GM19023 (cell line): Measurements from ENCODE around the gene KIRREL3.

Experiments
- ATAC-seq: cut with Tn5 transposase; IDR thresholded peaks from one replicate; pipeline ENCODE4 v1.9.1; 2021; ENCODE audit warnings: mild to moderate bottlenecking, moderate library complexity; ENCODE audit not compliant: unreplicated experiment

KIRREL3 gene

DNA sequence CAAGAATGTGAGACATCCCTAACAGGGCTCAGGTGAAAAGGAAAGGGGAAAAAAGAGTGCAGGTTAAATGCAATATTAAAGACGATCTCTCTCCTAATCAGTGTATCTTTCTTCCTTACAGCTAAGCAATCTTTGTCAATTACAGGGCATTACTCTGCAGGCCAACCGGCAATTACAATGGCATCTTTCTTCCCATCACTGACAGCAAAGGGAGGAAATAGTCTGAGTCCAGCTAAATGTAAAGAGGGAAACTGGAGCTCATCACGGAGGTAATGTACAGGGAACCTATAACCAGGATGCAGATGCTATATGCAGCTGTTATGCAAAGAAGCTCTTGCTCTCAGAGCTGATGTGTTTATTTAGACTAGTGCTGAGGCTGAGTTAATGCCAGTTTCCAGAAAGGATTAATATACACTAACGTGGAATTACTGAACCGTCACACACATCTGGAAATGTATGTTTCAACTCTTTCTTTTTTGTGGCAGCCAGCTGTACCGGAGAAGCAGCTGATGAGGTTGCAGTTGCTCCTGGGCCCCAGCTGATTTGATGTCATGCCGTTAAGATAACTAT is 121.6 kb downstream of the KIRREL3 start:
- ATAC-seq = no peak

GRCh38 chr11:126874831-126875230 is 125.7 kb downstream of the KIRREL3 start:
- ATAC-seq = no peak

DNA sequence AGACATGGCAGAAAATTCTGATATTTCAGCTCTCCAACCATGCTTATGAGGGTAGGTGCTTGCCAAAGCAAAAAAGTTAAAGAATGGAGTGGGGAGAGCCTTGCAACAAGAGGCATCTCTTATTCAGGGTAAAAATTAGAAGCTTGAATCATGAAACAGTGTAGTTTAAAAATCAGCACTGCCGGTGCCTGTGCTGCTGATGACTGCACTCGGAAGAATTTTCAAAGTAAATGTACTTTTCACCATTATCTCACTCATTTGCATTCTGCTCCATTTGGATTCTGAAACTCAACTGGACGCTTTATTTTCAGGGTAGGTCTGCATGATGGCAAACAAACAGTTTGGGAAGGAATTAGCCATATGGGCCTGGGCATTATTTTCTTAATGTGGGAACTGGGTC is 126.3 kb downstream of the KIRREL3 start:
- no peak for ATAC-seq

- ATAC-seq = no peak
Observed at GRCh38 chr11:126871792-126872191, 128.8 kb downstream of the KIRREL3 start.

DNA sequence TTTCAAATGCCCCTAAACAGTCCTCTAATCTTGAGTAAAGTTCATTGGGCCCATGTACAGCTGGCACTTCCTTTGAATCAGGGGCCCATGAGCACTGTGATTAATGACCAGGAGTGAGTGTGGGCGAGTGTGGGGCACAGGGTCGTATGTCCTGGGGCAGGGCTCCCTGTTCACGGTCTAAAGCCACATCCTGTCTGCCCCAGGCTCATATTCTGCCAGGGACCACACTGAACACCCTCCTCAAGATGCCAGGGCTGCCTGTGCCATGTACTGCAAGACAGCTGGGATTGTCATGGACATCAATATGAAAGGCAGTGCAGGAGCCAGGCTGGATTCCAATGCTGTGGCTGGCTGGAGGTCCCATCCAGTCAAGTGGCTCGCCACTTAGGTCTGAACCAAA is 130.5 kb downstream of the KIRREL3 start:
- ATAC-seq = no peak

DNA sequence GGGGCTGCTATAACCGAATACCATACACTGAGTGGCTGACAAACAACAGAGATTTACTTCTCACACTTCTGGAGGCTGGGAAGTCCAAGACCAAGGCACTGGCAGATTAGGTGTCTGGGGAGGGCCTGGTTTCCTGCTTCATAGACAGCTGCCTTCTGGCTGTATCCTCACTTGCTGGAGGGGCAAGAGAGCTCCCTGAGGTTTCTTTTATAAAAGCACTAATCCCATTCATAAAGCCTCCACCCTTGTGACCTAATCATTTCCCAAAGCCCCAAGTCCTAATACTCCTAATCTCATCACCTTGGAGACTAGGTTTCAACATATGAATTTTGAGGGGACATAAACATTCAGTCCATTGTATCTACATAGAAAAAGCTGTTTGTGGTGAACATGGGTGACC is 131.8 kb downstream of the KIRREL3 start:
- ATAC-seq = no peak

DNA sequence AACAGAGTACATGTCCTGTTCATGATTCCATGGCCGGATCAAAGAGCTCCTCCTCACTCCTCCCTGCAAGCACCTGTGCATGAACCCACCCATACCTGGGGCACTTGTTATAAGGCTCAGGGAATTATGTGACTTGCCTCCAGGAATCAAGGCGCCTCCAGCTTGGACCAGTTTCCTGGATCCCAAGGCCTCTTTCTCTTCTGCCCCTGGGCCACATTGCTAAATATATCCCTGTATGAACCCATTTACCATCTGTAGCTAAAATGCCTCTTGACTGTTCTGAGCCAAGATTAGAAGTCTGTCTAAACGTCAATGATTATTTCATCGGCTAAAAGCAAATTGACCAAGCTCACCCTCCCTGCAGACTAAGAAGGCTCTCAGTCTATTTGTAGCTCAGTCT is 135.6 kb downstream of the KIRREL3 start:
- ATAC-seq = no peak

- no peak for ATAC-seq
Observed at GRCh38 chr11:126863294-126863997, 137.1 kb downstream of the KIRREL3 start.

DNA sequence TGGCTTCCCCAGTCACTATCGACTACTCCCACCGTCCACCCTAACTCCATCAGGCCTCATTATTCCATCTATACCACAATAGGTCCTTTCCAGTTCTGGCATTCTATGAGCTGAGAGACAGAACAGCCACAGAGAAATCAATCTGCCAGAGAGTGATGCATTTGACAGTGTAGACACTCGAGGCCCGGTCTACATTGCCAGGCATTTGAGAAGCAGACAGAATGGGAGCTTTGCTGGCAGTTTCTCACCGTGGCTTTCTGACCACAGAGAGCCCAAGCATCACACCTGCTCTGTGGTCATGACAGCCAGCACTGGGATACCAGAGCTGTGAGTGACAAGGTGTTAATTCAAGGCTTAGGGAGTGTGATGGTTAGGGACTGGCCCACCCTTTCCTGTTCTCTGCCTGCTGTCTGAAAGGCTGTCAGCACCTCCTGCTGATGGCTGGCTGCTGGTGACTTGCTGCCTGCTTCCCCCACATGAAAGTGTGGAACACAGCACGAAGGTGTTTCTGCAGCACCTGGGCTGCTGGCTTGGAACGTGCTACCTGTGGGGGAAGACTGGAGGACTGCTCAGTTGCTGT is 137.8 kb downstream of the KIRREL3 start:
- peak; percentile 56 for ATAC-seq

DNA sequence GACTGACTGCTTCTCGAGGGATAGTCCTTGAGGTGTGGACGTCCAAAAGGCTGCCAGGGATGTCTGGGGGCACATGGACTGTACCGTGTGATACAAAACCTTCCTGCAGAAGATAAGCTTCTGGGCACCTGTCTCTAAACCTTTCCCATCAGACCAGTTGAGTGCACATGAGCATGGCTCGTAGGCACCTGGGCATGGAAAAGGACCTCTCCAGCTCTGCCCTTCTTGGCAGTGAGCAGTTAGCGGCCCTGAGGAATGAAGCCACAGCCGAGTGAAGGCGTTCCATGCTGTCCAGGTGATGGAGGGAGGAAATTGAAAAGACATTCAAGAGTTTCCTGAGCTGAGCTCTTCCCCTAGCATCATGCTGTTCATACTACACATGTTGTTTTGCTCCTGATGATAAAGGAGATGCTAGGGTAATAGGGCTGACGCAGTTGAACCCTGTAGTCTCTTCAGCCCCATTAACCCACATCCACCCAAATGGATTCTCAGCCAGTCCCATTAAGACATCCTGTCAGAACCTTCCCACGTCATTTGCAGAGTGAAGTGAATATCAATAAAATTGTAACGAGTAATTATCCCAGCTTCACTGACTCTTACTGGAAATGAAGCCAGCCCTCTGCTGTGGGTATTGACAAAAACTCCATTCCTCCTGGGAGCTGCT is 138.6 kb downstream of the KIRREL3 start:
- no peak for ATAC-seq

- ATAC-seq = no peak
Observed at GRCh38 chr11:126857860-126858808, 142.4 kb downstream of the KIRREL3 start.

DNA sequence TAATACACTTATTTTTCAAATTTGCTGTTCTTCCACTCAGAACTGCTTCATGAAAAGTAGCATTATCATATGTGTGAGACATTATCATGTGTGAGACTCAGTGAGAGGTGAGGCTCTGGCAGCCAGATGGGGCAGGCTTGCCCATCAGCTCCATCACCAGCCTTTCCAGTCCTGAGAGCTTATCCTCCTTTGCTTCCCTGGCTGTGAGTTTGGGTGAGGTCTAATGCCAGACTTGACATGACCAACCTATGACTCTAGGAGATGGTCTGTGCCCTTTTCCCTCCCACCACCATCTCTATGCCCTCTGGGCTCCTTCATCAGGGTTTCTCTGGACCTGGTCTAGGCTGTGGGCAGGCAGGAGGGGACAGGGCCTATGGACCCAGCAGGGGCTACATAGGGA is 145.0 kb downstream of the KIRREL3 start:
- no peak for ATAC-seq

DNA sequence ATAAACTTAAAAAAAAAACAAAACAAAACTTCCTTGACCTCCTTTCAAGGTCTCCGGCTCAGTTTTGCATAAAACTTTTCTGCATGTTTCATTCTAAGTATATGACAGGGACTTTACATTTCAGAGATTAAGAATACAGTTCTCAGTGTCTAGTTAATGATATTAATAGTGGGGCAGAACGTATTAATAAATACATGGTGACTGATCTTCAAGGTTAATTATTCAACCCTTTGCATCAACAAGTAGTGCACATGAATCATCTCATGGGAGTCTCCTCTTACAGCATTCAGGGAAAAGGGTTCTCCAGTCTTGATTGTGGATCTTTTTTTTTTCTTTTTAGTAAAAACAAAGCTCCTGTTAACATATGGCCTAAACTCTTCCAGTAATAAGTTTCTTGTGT is 146.8 kb downstream of the KIRREL3 start:
- no peak for ATAC-seq

DNA sequence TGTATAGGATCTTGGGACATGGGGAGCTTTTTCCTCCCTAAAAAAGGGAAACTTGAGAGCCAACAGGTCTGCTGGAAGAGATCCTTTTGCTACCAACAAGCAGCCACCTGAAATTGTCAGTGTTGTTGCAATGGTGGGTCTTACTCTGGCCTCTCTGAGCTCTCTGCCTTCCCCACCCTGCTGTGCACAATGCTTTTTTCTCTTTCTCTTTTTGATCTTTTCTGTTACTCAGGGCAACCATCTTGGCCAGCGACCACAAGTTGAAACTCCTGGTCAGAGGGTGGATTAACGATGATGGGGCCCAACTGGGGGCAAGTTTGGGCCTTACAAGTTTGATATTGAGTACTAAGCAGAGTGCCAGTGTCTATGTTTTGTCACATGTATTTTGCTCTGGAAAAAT is 155.8 kb downstream of the KIRREL3 start:
- ATAC-seq = no peak

DNA sequence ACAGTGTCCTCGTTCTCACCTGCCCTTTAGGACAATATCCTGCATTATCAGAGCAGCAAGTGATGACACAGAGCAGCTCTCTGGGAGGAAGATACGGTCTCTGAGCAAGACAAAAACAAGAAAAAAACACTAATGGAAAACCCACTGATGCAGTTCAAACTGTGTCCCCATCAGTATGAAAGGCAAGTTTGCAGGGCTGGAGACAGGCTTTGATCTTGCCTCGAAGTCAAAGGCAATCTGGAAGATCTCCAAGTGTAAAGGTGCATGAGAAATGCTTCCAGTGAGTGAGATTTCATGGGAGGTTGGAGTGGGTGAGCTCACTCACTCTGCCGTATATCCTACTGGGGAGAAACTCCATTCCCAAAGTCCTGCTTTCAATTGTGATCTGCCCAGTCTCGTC is 157.5 kb downstream of the KIRREL3 start:
- ATAC-seq = no peak

- ATAC-seq = no peak
Observed at GRCh38 chr11:126841999-126842398, 158.6 kb downstream of the KIRREL3 start.

DNA sequence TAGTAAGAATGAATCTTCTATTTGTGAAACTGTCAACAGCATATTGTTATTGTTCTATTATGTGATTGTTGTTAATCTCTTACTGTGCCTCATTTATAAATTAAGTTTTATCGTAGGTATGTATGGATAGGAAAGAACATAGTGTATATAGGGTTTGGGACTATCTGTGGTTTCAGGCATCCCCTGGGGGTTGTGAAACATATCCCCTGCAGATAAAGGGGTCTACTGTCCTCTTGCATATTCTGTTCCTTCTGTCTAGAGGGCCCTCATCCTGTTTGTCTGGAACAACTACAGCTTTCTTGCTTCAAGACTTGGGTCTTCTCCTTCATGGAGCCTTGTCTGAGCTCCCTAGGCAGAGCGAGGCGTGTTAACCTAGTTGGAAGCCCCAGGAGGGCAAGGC is 159.6 kb downstream of the KIRREL3 start:
- no peak for ATAC-seq

GRCh38 chr11:126840201-126840886 is 160.2 kb downstream of the KIRREL3 start:
- ATAC-seq = no peak

- no peak for ATAC-seq
Observed at GRCh38 chr11:126839496-126839895, 161.1 kb downstream of the KIRREL3 start.

DNA sequence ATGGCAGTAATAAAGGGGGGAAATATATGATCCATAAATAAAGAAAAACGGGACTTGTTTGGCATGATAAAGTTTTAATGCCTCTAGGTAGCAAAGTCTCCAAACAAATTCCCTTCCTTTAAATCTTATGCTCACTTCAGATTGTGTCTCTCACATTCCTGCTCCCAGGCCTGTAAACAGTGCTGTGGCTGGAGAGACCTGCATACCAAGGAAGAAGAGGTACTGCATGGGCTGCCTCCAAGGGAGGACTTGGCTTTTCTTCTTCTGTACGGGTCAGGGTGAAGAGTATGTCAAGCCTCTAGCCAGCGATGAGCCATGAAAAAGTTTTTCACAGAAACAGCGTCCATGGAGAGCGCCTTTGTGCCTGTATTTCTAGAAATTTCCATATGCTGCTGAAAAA is 161.8 kb downstream of the KIRREL3 start:
- no peak for ATAC-seq
